Mucosa of rectum (tissue), 2 donors: Measurements from ENCODE around the gene TF.

ENCODE experiments used
- H3K27ac ChIP-seq, 2 donors: one replicate each; pipeline ENCODE4 v1.7.0; 2013; ENCODE audit warnings: inconsistent platforms in 2 of 2, low read depth in 2 of 2, low read length in 2 of 2
- H3K27me3 ChIP-seq, 2 donors: one replicate each; pipeline ENCODE4 v1.7.0; 2013; ENCODE audit warnings: low read length in 2 of 2; ENCODE audit not compliant: control insufficient read depth in 2 of 2, insufficient read depth in 2 of 2
- H3K36me3 ChIP-seq, 2 donors: one replicate each; pipeline ENCODE4 v1.7.0; 2013; ENCODE audit warnings: low read length in 2 of 2; ENCODE audit not compliant: control insufficient read depth in 2 of 2, insufficient read depth in 2 of 2
- H3K4me1 ChIP-seq, 2 donors: one replicate each; pipeline ENCODE4 v1.7.0; 2013; ENCODE audit warnings: low read length in 2 of 2, mild to moderate bottlenecking in 1 of 2; ENCODE audit not compliant: control insufficient read depth in 2 of 2, insufficient read depth in 2 of 2
- H3K4me3 ChIP-seq, 2 donors: one replicate each; pipeline ENCODE4 v1.7.0; 2013; ENCODE audit warnings: low read length in 2 of 2
- H3K9ac ChIP-seq, 2 donors: one replicate each; pipeline ENCODE4 v1.7.0; 2013; ENCODE audit warnings: low read length in 2 of 2, low read depth in 1 of 2, mild to moderate bottlenecking in 1 of 2
- H3K9me3 ChIP-seq, 2 donors: one replicate each; pipeline ENCODE4 v1.7.0; 2013; ENCODE audit warnings: low read length in 2 of 2; ENCODE audit not compliant: control insufficient read depth in 2 of 2
- donor health status: healthy.
- donor health status: Normal muscosa, but diverticular disease.

Gene TF

DNA sequence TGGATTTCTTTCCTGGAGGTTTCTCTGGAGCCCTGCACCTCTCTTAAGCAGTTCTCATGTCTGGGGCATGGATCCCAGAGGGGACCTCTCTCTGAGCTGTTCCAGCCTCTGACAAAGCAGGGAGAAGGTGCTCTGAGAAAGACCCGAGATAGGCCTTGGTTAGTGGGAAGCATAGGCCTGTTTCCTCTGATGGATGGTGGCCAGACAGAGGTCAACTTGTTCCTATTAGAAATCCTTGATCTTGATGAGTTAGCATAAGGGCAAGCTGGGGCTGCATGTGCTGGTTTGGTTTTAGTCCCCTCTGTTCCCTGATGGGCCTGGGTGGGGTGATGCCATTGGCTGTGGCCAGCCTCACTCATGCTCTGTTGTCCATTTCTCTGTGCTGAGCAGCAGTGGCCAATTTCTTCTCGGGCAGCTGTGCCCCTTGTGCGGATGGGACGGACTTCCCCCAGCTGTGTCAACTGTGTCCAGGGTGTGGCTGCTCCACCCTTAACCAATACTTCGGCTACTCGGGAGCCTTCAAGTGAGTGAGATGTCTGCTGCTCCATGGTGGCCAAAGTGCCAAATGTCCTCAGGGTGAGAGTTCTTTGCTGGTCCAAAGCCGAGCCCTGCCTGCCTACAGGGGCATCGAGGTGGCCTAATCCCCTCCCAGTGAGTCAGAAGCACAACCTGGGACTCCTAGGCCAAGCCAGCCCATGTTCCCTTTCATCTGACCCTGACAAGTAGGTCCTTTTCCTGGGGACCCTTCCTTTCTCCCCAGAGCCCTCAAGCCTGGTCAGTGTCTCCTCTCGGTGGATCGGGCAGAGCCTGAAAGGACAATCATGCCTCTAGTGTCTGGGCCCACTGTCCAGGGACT is 9.0 kb downstream of the TF start:
- Histone ChIP-seq H3K4me1 (no peaks in the 10 kb centered on the region), H3K36me3 (no peaks in the 10 kb centered on the region), H3K9me3 (no peaks in the 10 kb centered on the region), H3K4me3 (no peak overlapping the region), H3K27me3 (no peaks in the 10 kb centered on the region), H3K27ac (no peak overlapping the region), H3K9ac (no peak overlapping the region)

- H3K4me1 ChIP-seq = no peaks in the 10 kb centered on the region
- H3K9ac ChIP-seq = no peak overlapping the region
- no peak overlapping the region for H3K4me3 ChIP-seq
- H3K9me3 ChIP-seq = no peaks in the 10 kb centered on the region
- no peaks in the 10 kb centered on the region for H3K36me3 ChIP-seq
- no peaks in the 10 kb centered on the region for H3K27me3 ChIP-seq
- H3K27ac ChIP-seq = no peak overlapping the region
These were observed 10.8 kb downstream of the TF start for GRCh38 chr3:133756716-133757694.

DNA sequence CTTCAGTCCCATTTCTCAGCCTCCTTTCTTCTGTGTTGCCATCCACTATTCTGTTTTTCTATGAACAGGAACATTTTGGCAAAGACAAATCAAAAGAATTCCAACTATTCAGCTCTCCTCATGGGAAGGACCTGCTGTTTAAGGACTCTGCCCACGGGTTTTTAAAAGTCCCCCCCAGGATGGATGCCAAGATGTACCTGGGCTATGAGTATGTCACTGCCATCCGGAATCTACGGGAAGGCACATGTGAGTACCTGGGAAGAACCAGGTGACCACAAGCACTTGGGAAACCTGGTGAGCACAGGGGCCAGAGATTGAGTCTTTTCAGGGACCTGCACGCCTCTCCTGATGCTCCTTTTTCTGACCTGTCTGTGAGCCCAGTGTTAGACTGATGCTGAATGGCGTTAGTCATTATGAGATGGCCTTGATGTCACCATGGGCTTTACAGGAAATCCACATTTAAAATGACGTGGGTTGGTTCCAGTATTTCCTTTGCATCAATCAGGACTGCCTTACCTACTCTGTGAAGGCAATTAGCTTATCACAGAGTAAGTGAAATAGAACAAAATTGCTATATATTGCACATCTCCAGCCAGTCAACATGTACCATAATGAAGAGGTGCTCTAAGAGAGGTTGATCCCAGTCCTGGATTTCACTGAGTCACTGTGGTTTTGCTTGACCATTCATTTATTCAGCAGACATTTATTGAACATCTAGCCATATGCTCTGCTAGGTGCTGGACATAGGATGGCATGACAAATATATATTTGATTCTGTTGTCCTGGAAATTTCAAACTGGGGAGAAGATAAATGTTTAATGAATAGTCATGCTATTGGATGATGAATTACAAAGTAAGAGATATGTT is 11.7 kb downstream of the TF start:
- no peaks in the 10 kb centered on the region for H3K36me3 ChIP-seq
- H3K27ac ChIP-seq = no peak overlapping the region
- H3K4me3 ChIP-seq = no peak overlapping the region
- no peaks in the 10 kb centered on the region for H3K4me1 ChIP-seq
- H3K9ac ChIP-seq = no peak overlapping the region
- no peaks in the 10 kb centered on the region for H3K27me3 ChIP-seq
- H3K9me3 ChIP-seq = no peaks in the 10 kb centered on the region

GRCh38 chr3:133758568-133758928 is 12.4 kb downstream of the TF start:
- H3K27me3 ChIP-seq = no peaks in the 10 kb centered on the region
- no peaks in the 10 kb centered on the region for H3K36me3 ChIP-seq
- no peak overlapping the region for H3K4me3 ChIP-seq
- no peaks in the 10 kb centered on the region for H3K4me1 ChIP-seq
- H3K9ac ChIP-seq = no peak overlapping the region
- H3K27ac ChIP-seq = no peak overlapping the region
- no peaks in the 10 kb centered on the region for H3K9me3 ChIP-seq

DNA sequence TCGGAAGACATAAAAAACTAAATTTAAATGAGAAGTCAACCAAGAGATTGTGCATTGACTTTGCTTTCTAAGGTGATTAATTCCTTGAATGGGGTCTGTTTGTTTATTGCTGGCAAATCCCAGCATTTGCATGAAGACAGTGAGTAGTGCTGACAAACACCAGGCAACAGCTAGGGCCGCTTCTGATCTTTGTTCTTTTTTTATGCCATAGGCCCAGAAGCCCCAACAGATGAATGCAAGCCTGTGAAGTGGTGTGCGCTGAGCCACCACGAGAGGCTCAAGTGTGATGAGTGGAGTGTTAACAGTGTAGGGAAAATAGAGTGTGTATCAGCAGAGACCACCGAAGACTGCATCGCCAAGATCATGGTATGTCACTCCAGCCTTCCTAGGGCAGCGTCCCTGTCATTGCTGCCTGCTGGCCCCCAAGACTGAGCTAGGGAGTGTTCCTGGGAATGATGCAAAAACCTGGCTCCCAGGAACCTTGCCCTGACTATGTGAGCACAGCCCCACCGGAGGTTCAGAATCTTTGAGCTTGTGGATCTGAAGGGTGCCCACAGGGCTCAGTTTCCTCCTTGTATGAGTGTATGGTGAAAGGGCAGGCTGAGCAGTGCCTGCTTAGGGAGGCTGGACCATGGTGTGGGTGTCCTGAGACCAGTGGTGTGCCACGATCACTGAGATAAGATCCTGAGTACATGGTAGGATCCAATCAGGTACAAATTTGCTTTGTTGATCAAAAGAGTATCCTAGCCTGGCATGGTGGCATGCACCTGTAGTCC is 13.0 kb downstream of the TF start:
- H3K9ac ChIP-seq = no peak overlapping the region
- H3K36me3 ChIP-seq = no peaks in the 10 kb centered on the region
- no peaks in the 10 kb centered on the region for H3K9me3 ChIP-seq
- H3K4me1 ChIP-seq = no peaks in the 10 kb centered on the region
- no peaks in the 10 kb centered on the region for H3K27me3 ChIP-seq
- H3K27ac ChIP-seq = no peak overlapping the region
- no peak overlapping the region for H3K4me3 ChIP-seq

GRCh38 chr3:133759740-133760305 is 13.6 kb downstream of the TF start:
- H3K4me3 ChIP-seq = no peak overlapping the region
- no peak overlapping the region for H3K9ac ChIP-seq
- H3K27ac ChIP-seq = no peak overlapping the region

GRCh38 chr3:133760916-133761315 is 14.7 kb downstream of the TF start:
- no peaks in the 10 kb centered on the region for H3K27me3 ChIP-seq
- H3K4me1 ChIP-seq = no peaks in the 10 kb centered on the region
- H3K36me3 ChIP-seq = no peaks in the 10 kb centered on the region
- H3K27ac ChIP-seq = no peak overlapping the region
- no peak overlapping the region for H3K4me3 ChIP-seq
- no peak overlapping the region for H3K9ac ChIP-seq
- H3K9me3 ChIP-seq = no peaks in the 10 kb centered on the region

More at GRCh38 chr3:133759740-133760305, 13.6 kb downstream of the TF start:
- Histone ChIP-seq H3K9me3 (no peaks in the 10 kb centered on the region), H3K36me3 (no peaks in the 10 kb centered on the region), H3K27me3 (no peaks in the 10 kb centered on the region), H3K4me1 (no peaks in the 10 kb centered on the region)

- no peaks in the 10 kb centered on the region for H3K36me3 ChIP-seq
- H3K9ac ChIP-seq = no peak overlapping the region
- no peaks in the 10 kb centered on the region for H3K27me3 ChIP-seq
- H3K4me1 ChIP-seq = no peaks in the 10 kb centered on the region
- no peak overlapping the region for H3K4me3 ChIP-seq
- no peak overlapping the region for H3K27ac ChIP-seq
- H3K9me3 ChIP-seq = no peaks in the 10 kb centered on the region
These were observed 15.7 kb downstream of the TF start for GRCh38 chr3:133761605-133762484.
